ENCODE data around the gene ARID1B.

GRCh38 chr6:157206359-157206815 is 429.2 kb downstream of the ARID1B start:
- TF ChIP-seq SP1 (IDR thresholded peaks at IDR 0.05) (no peak), TAF1 (conservative IDR thresholded peaks at IDR 0.05) (no peak), CTCF (IDR thresholded peaks at IDR 0.05; ENCODE audit: low read depth, low read length, missing input control) (no peak), EGR1 (IDR thresholded peaks at IDR 0.05; ENCODE audit: low read depth in 2 of 2) (no peak), YY1 (IDR thresholded peaks at IDR 0.05) (no peak)

Data from liver (tissue), 3 donors.